Measurements from ENCODE around the gene SFI1. TPM values are rescaled to one million over a fixed set of nuclear protein-coding genes. Genes with fewer than 3 reads are reported as not detected.
"Not testable (repeated sequence)": the region's sequence is repeated elsewhere in the genome, so short reads cannot be mapped to it uniquely, and the experiment has no call there.

Gene SFI1
- total and polyA plus RNA-seq, 7 donors, result 6.5 to 40.9 (median 17.5) TPM

GRCh38 chr22:31532060-31532459 is 35.7 kb downstream of the SFI1 start:
- H3K27me3 ChIP-seq, result no peaks in the 10 kb centered on the region
- DNase-seq, result no peak
- WGBS, 2 donors, result 89 to 93% methylated on average over 1 of the region's 1 CpG
- H3K27ac ChIP-seq, result peak overlapping the region; percentile 49 to 81 (median 66)
- peaks cover 0 to 31% (median 30%) of the 10 kb centered on the region in 4 donors for H3K4me1 ChIP-seq
- H3K36me3 ChIP-seq, result no peaks in the 10 kb centered on the region
- intact Hi-C loops (cut with DNase I), result no loop called here
- no peaks in the 10 kb centered on the region for H3K9me3 ChIP-seq
- no peak overlapping the region for H3K4me3 ChIP-seq
- TF ChIP-seq POLR2AphosphoS5 (IDR thresholded peaks at IDR 0.05) (no peak), EP300 (IDR thresholded peaks at IDR 0.05) (no peak), POLR2A (IDR thresholded peaks at IDR 0.05) (no peak), CTCF (IDR thresholded peaks at IDR 0.05) (no peak)

- no peak overlapping the region for H3K4me3 ChIP-seq
- H3K4me1 ChIP-seq, result peaks cover 0 to 31% (median 30%) of the 10 kb centered on the region in 4 donors
- no peak for DNase-seq
- peak overlapping the region in 2 of 4 donors; percentile 78 to 81 for H3K27ac ChIP-seq
- H3K9me3 ChIP-seq, result no peaks in the 10 kb centered on the region
- H3K27me3 ChIP-seq, result no peaks in the 10 kb centered on the region
- WGBS, 2 donors, result 85 to 92% methylated on average over 5 of the region's 5 CpGs
- TF ChIP-seq POLR2AphosphoS5 (IDR thresholded peaks at IDR 0.05), result no peak
- no peaks in the 10 kb centered on the region for H3K36me3 ChIP-seq
- intact Hi-C loops (cut with DNase I), result no loop called here
Measured at GRCh38 chr22:31533374-31533773, 37.0 kb downstream of the SFI1 start.

GRCh38 chr22:31537019-31537535 is 40.7 kb downstream of the SFI1 start:
- H3K27ac ChIP-seq, result no peak overlapping the region
- no peaks in the 10 kb centered on the region for H3K9me3 ChIP-seq
- H3K4me1 ChIP-seq, result peaks cover 0 to 10% (median 9%) of the 10 kb centered on the region in 4 donors
- peak; percentile 1 for DNase-seq
- WGBS, 2 donors, result 66 to 73% methylated on average over 8 of the region's 8 CpGs
- no peak overlapping the region for H3K4me3 ChIP-seq
- intact Hi-C loops (cut with DNase I), result no loop called here
- TF ChIP-seq POLR2AphosphoS5 (IDR thresholded peaks at IDR 0.05), result no peak
- no peak for TF ChIP-seq POLR2A (IDR thresholded peaks at IDR 0.05)
- no peak for TF ChIP-seq EP300 (IDR thresholded peaks at IDR 0.05)
- no peak for TF ChIP-seq CTCF (IDR thresholded peaks at IDR 0.05)
- H3K27me3 ChIP-seq, result no peaks in the 10 kb centered on the region
- H3K36me3 ChIP-seq, result no peaks in the 10 kb centered on the region

GRCh38 chr22:31538815-31539214 is 42.5 kb downstream of the SFI1 start:
- intact Hi-C loops (cut with DNase I), result no loop called here
- TF ChIP-seq POLR2AphosphoS5 (IDR thresholded peaks at IDR 0.05) (no peak), EP300 (IDR thresholded peaks at IDR 0.05) (no peak), POLR2A (IDR thresholded peaks at IDR 0.05) (no peak)
- no peaks in the 10 kb centered on the region for H3K4me1 ChIP-seq
- 89 to 93% methylated on average over 5 of the region's 5 CpGs for WGBS, 2 donors
- DNase-seq, result no peak
- no peaks in the 10 kb centered on the region for H3K36me3 ChIP-seq
- no peaks in the 10 kb centered on the region for H3K27me3 ChIP-seq
- H3K9me3 ChIP-seq, result no peaks in the 10 kb centered on the region
- no peak overlapping the region for H3K4me3 ChIP-seq
- no peak overlapping the region for H3K27ac ChIP-seq

- DNase-seq, result not testable (repeated sequence)
Measured at GRCh38 chr22:31540166-31540565, 43.8 kb downstream of the SFI1 start.

GRCh38 chr22:31540966-31541365 is 44.6 kb downstream of the SFI1 start:
- Histone ChIP-seq H3K36me3 (no peaks in the 10 kb centered on the region), H3K27ac (no peak overlapping the region), H3K9me3 (no peaks in the 10 kb centered on the region), H3K4me3 (no peak overlapping the region), H3K27me3 (no peaks in the 10 kb centered on the region), H3K4me1 (no peaks in the 10 kb centered on the region)
- DNase-seq, result peak; percentile 1
- WGBS, 2 donors, result 97 to 98% methylated on average over 5 of the region's 5 CpGs
- intact Hi-C loops (cut with DNase I), result loop anchor here (10.0 kb wide), 1 partner anchor 56 kb away; the partner anchor contains the start of gene EIF4ENIF1
- TF ChIP-seq POLR2A (IDR thresholded peaks at IDR 0.05) (no peak), EP300 (IDR thresholded peaks at IDR 0.05) (no peak), CTCF (IDR thresholded peaks at IDR 0.05) (no peak), POLR2AphosphoS5 (IDR thresholded peaks at IDR 0.05) (no peak)

More at GRCh38 chr22:31540166-31540565, 43.8 kb downstream of the SFI1 start:
- intact Hi-C loops (cut with DNase I), result loop anchor here (10.0 kb wide), 1 partner anchor 55 kb away; the partner anchor contains the start of gene EIF4ENIF1
- H3K27me3 ChIP-seq, H3K36me3 ChIP-seq, H3K27ac ChIP-seq, H3K9me3 ChIP-seq, H3K4me3 ChIP-seq, H3K4me1 ChIP-seq: not testable (repeated sequence)
- WGBS, 2 donors, result 93 to 94% methylated on average over 4 of the region's 4 CpGs
